Heart right ventricle (tissue), 16 donors: Measurements from ENCODE around the gene FBXL3. TPM values are rescaled to one million over a fixed set of nuclear protein-coding genes. Genes with fewer than 3 reads are reported as not detected.

Source experiments
- ATAC-seq, 8 donors: fragments of 200-7000 bp; cut with Tn5 transposase; one replicate each; pipeline ENCODE4 v1.9.1; 2020; ENCODE audit warnings: mild to moderate bottlenecking in 8 of 8, moderate library complexity in 8 of 8, moderate number of reproducible peaks in 1 of 8
- DNase-seq, 2 donors: peaks; one replicate each; pipeline ENCODE4 v3.0.0-alpha.2; 2020
- H3K27ac ChIP-seq, 10 donors: fragments of 200-600 bp; sonication (generic) in 2 of 10; one replicate each; pipeline versions ENCODE4 v1.5.0 to v1.8.0; 2020 to 2022; ENCODE audit warnings: mild to moderate bottlenecking in 3 of 10
- H3K27me3 ChIP-seq, 7 donors: fragments of 200-600 bp; one replicate each; pipeline ENCODE4 v1.8.0; 2021 to 2022; ENCODE audit warnings: mild to moderate bottlenecking in 2 of 7
- H3K36me3 ChIP-seq, 9 donors: fragments of 200-600 bp; sonication (generic) in 1 of 9; one replicate each; pipeline versions ENCODE4 v1.5.0 to v1.8.0; 2020 to 2022; ENCODE audit warnings: mild to moderate bottlenecking in 2 of 9
- H3K4me1 ChIP-seq, 9 donors: fragments of 200-600 bp; sonication (generic) in 1 of 9; one replicate each; pipeline versions ENCODE4 v1.5.0 to v1.8.0; 2020 to 2022; ENCODE audit warnings: mild to moderate bottlenecking in 4 of 9
- H3K4me3 ChIP-seq, 10 donors: fragments of 200-600 bp; sonication (generic) in 2 of 10; one replicate each; pipeline versions ENCODE4 v1.5.0 to v1.8.0; 2020 to 2022; ENCODE audit warnings: mild to moderate bottlenecking in 7 of 10, moderate library complexity in 2 of 10
- H3K9me3 ChIP-seq, 11 donors: fragments of 200-600 bp in 10 of 11; sonication (generic) in 2 of 11; one replicate each; pipeline versions ENCODE4 v1.5.0 to v1.8.0; 2013 to 2022; ENCODE audit warnings: mild to moderate bottlenecking in 2 of 11, control low read depth in 1 of 11, moderate library complexity in 1 of 11
- CTCF ChIP-seq, 9 donors: fragments of 200-600 bp; sonication (generic) in 2 of 9; IDR thresholded peaks; one replicate each; pipeline versions ENCODE4 v1.5.0 to v1.8.0; 2021 to 2022; ENCODE audit warnings: antibody characterized with exemption in 9 of 9, mild to moderate bottlenecking in 5 of 9, moderate library complexity in 1 of 9
- WGBS, 2 donors: extraction: QIAGEN DNeasy Blood & Tissue Kit; methylation state at CpG; one replicate each; pipeline ENCODE4 v1.1.7; 2013; ENCODE audit warnings: inconsistent platforms in 1 of 2; 5-methylcytosine and 5-hydroxymethylcytosine counted together
- intact Hi-C, 10 donors: fragments of 100-400 bp; cut with DNase I; formaldehyde crosslinking; loops; one replicate each; pipeline versions ENCODE4 v1.11.1 to v1.14.2; 2022
- polyA plus RNA-seq, 2 donors: library from polyadenylated mRNA; stranded (reverse); fragments of 200-250 nt; gene quantifications; one replicate each; pipeline ENCODE4 v1.2.3, GENCODE V29; 2013
- total RNA-seq, 10 donors: library from RNA; stranded (reverse); fragmentation: NEBNext Ultra II Directional in 3 of 10; extraction: Animal tissue kit (Norgen Biotek cat#: 25700) in 3 of 10; gene quantifications; one replicate each; pipeline versions ENCODE4 v1.2.1 to v1.2.4, GENCODE V29; 2021 to 2023
- donor health status: Arrhythmogenic right ventricular cardiomyopathy.
- donor health status: ischemic (EF 13 %, LVEDD 7.1; RV severe dilation, severe dysfunction).
- donor health status: healthy with polysubstance abuse.
- donor health status: DM: no; HTN: yes; CAD: no.
- donor health status: DM: no; HTN: no; CAD: no.
- donor health status: ischemic (EF 25% LVEDD 6.9; RV normal size, moderate dysfunction).
- donor health status: ischemic (EF 25% LVEDD 5.7; RV mildly dilated, moderate dysfunction).
- donor health status: healthy.
- donor health status: DM: yes; HTN: yes; CAD: no.
- donor health status: Ischemic cardiomyopathy.
- donor health status: ischemic (EF 35%, LVEDD 5.7; RV mildly dilated, moderate dysfunction).
- donor health status: nonischemic (EF 11% LVEDD 7.7; RV severe dilation, severe dysfunction).
- donor health status: DM: yes; HTN: yes; CAD: no.
- donor health status: PGD.
- donor health status: ischemic (EF 29% LVEDD 5.4; RV normal size, mild dysfunction).
- donor health status: nonischemic (EF 23%, LVEDD 6.1; RV moderate dilation, normal function).

The FBXL3 gene
- total and polyA plus RNA-seq, 12 donors: 16.5 to 41.7 (median 28.6) TPM

- no peak overlapping the region for H3K27ac ChIP-seq
- peaks cover 0 to 10% (median 5%) of the 10 kb centered on the region in 9 donors for H3K4me1 ChIP-seq
- DNase-seq (no peak), ATAC-seq (no peak)
- H3K27me3 ChIP-seq: no peaks in the 10 kb centered on the region
- TF ChIP-seq CTCF (IDR thresholded peaks at IDR 0.05): no peak
- peaks cover 0 to 32% (median 8%) of the 10 kb centered on the region in 9 donors for H3K36me3 ChIP-seq
- intact Hi-C loops: no loop called here
- no peak overlapping the region for H3K4me3 ChIP-seq
- H3K9me3 ChIP-seq: no peaks in the 10 kb centered on the region
- WGBS, 2 donors: 95% methylated on average over 9 of the region's 9 CpGs
Observed at GRCh38 chr13:77040835-77041234, 13.9 kb upstream of the FBXL3 start.

- no peaks in the 10 kb centered on the region for H3K27me3 ChIP-seq
- no peak overlapping the region for H3K27ac ChIP-seq
- H3K9me3 ChIP-seq: no peaks in the 10 kb centered on the region
- peaks cover 0 to 10% (median 5%) of the 10 kb centered on the region in 9 donors for H3K4me1 ChIP-seq
- no peak overlapping the region for H3K4me3 ChIP-seq
- no peak for ATAC-seq
- intact Hi-C loops: no loop called here
- H3K36me3 ChIP-seq: peaks cover 0 to 24% (median 8%) of the 10 kb centered on the region in 9 donors
- WGBS, 2 donors: 95 to 96% methylated on average over 7 of the region's 7 CpGs
- TF ChIP-seq CTCF (IDR thresholded peaks at IDR 0.05): no peak
- no peak for DNase-seq
Observed at GRCh38 chr13:77040076-77040475, 13.1 kb upstream of the FBXL3 start.

GRCh38 chr13:77038907-77039480, 12.0 kb upstream of the FBXL3 start:
- no peaks in the 10 kb centered on the region for H3K27me3 ChIP-seq
- H3K4me3 ChIP-seq: no peak overlapping the region
- DNase-seq (no peak), ATAC-seq (no peak)
- no peak overlapping the region for H3K27ac ChIP-seq
- TF ChIP-seq CTCF (IDR thresholded peaks at IDR 0.05): no peak
- intact Hi-C loops: no loop called here
- H3K9me3 ChIP-seq: no peaks in the 10 kb centered on the region
- peaks cover 0 to 13% (median 1%) of the 10 kb centered on the region in 9 donors for H3K36me3 ChIP-seq
- H3K4me1 ChIP-seq: peaks cover 0 to 10% (median 5%) of the 10 kb centered on the region in 9 donors
- 58 to 59% methylated on average over 5 of the region's 5 CpGs for WGBS, 2 donors

GRCh38 chr13:77036279-77036678, 9.3 kb upstream of the FBXL3 start:
- peak in 1 of 8 donors; percentile 34 for ATAC-seq
- no peak overlapping the region for H3K4me3 ChIP-seq
- TF ChIP-seq CTCF (IDR thresholded peaks at IDR 0.05): no peak
- no peaks in the 10 kb centered on the region for H3K9me3 ChIP-seq
- peaks cover 0 to 10% (median 5%) of the 10 kb centered on the region in 9 donors for H3K4me1 ChIP-seq
- no peaks in the 10 kb centered on the region for H3K27me3 ChIP-seq
- H3K27ac ChIP-seq: no peak overlapping the region
- no peak for DNase-seq
- no peaks in the 10 kb centered on the region for H3K36me3 ChIP-seq
- WGBS, 2 donors: 21 to 30% methylated on average over 1 of the region's 1 CpG
- intact Hi-C loops: no loop called here
